ENCODE measurements around the gene CCL4.
"Not testable (repeated sequence)": the region's sequence is repeated elsewhere in the genome, so short reads cannot be mapped to it uniquely, and the experiment has no call there.

The CCL4 gene

GRCh38 chr17:36103401-36103975 is at the start of gene CCL4:
CCL4 (plus strand) TSS chr17:36103827; CDS start chr17:36103906, 79 bp downstream.
- not testable (repeated sequence) for H3K4me3 Mint-ChIP-seq, H3K9me3 Mint-ChIP-seq, H3K4me1 Mint-ChIP-seq, H3K36me3 Mint-ChIP-seq, H3K27ac Mint-ChIP-seq, DNase-seq
- peaks cover 32% of the 10 kb centered on the region for H3K27me3 Mint-ChIP-seq
- CTCF ChIA-PET, result interaction anchor here (1.4 kb wide), 1 partner anchor 31 kb away, joined by 4 read pairs; no protein-coding TSS in a partner anchor

- no peak overlapping the region for H3K27ac Mint-ChIP-seq
- peaks cover 21% of the 10 kb centered on the region for H3K27me3 Mint-ChIP-seq
- H3K9me3 Mint-ChIP-seq, result no peaks in the 10 kb centered on the region
- H3K4me3 Mint-ChIP-seq, result no peak overlapping the region
- CTCF ChIA-PET, result no interaction called here
- H3K4me1 Mint-ChIP-seq, result no peaks in the 10 kb centered on the region
- no peaks in the 10 kb centered on the region for H3K36me3 Mint-ChIP-seq
- no peak for DNase-seq
Measured at GRCh38 chr17:36055171-36055570, 48.5 kb upstream of the CCL4 start.

DNA sequence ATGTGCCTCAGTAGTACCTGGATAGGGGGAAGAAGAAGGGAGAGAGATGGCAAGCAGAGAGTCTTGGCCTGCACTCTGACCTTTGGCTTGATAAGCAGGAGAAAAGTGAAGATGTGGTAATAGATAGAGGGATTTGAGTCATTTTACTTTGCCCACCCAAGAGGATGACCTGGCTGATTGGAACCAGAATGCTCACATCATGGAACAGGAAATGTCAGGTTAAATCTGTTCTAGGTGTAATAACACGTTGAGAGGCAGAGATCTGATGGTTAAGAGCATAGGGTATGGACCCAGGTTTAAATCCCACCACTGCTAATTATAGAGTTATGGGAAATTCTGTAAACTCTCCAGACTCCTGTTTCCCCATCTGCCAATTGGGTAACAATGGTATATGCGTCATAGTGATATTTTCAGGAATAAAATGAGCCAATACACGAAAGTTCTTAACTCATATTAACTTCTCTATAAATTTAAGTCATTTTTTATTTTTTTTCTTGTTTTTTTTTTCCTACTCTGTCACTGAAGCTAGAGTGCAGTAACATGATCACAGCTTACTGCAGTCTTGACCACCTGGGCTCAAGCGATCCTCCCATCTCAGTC is 47.6 kb upstream of the CCL4 start:
- Mint-ChIP-seq H3K27ac (no peak overlapping the region), H3K4me1 (no peaks in the 10 kb centered on the region), H3K4me3 (no peak overlapping the region), H3K36me3 (no peaks in the 10 kb centered on the region), H3K27me3 (peaks cover 19% of the 10 kb centered on the region), H3K9me3 (no peaks in the 10 kb centered on the region)
- DNase-seq, result no peak
- CTCF ChIA-PET, result no interaction called here

DNA sequence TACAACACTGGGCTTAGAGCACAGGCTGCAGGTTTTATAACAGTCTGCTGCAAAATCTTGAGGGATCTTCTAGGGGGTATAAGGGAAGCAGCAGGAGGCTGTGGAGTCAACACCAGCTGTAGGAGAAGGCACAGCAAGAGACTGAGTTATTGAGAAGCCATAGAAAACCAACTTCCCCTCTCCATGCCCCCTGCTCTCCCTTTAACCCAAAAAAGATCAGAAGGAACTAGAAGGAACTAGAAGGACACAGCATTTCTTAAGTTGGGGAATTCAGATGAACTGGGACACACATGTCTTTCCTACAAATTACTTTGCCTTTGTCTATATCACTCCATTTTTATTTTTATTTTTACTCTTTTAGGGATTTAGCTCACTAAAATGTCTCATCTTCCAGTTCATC is 45.7 kb upstream of the CCL4 start:
- CTCF ChIA-PET, result interaction anchor here (1.6 kb wide), 1 partner anchor 15 kb away, joined by 5 read pairs; no protein-coding TSS in a partner anchor
- no peaks in the 10 kb centered on the region for H3K36me3 Mint-ChIP-seq
- H3K9me3 Mint-ChIP-seq, result no peaks in the 10 kb centered on the region
- no peak overlapping the region for H3K27ac Mint-ChIP-seq
- peaks cover 21% of the 10 kb centered on the region for H3K27me3 Mint-ChIP-seq
- no peaks in the 10 kb centered on the region for H3K4me1 Mint-ChIP-seq
- no peak overlapping the region for H3K4me3 Mint-ChIP-seq
- DNase-seq, result no peak

DNA sequence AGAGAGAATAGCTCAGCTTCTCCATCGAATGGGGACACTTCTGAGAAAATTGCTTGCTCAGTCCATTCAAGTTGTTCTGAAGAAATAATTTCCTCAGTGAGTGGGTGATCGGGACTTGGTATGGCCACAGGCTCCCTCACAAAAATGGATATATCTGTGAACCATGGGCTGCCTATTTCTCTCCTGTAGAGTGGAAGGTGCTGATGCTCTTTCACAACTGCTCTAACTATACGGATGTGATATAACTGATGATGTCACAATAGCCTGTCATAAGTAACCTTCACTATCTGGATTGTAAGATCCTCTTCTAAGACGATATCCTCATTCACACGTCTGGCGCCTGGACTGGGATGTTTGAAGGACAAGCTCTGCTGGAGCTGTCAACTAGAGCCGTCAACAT is 44.2 kb upstream of the CCL4 start:
- no peak for DNase-seq
- Mint-ChIP-seq H3K9me3 (no peaks in the 10 kb centered on the region), H3K27ac (no peak overlapping the region), H3K4me1 (no peaks in the 10 kb centered on the region), H3K27me3 (peaks cover 26% of the 10 kb centered on the region), H3K36me3 (no peaks in the 10 kb centered on the region), H3K4me3 (no peak overlapping the region)
- CTCF ChIA-PET, result interaction anchor here (1.6 kb wide), 1 partner anchor 13 kb away, joined by 5 read pairs; no protein-coding TSS in a partner anchor

- Mint-ChIP-seq H3K9me3 (no peaks in the 10 kb centered on the region), H3K36me3 (no peaks in the 10 kb centered on the region), H3K4me3 (no peak overlapping the region), H3K4me1 (no peaks in the 10 kb centered on the region), H3K27me3 (peaks cover 28% of the 10 kb centered on the region), H3K27ac (no peak overlapping the region)
- CTCF ChIA-PET, result interaction anchor here (1.1 kb wide), 1 partner anchor 46 kb away, joined by 3 read pairs; no protein-coding TSS in a partner anchor
- no peak for DNase-seq
Measured at GRCh38 chr17:36060816-36061215, 42.8 kb upstream of the CCL4 start.

- H3K4me1 Mint-ChIP-seq, result no peaks in the 10 kb centered on the region
- DNase-seq, result no peak
- H3K4me3 Mint-ChIP-seq, result no peak within 1 kb of the TSS
- H3K27ac Mint-ChIP-seq, result no peak within 1 kb of the TSS
- CTCF ChIA-PET, result interaction anchor here (1.5 kb wide), 1 partner anchor 9 kb away, joined by 5 read pairs; no protein-coding TSS in a partner anchor
- H3K9me3 Mint-ChIP-seq, result no peaks in the 10 kb centered on the region
- H3K27me3 Mint-ChIP-seq, result peaks cover 27% of the 10 kb centered on the region
- no peaks in the 10 kb centered on the region for H3K36me3 Mint-ChIP-seq
Measured at GRCh38 chr17:36063786-36064541, 39.7 kb upstream of the CCL4 start, which contains the start of gene CCL18. CCL18 (plus strand) TSS chr17:36064272; CDS start chr17:36064343, 71 bp downstream.

DNA sequence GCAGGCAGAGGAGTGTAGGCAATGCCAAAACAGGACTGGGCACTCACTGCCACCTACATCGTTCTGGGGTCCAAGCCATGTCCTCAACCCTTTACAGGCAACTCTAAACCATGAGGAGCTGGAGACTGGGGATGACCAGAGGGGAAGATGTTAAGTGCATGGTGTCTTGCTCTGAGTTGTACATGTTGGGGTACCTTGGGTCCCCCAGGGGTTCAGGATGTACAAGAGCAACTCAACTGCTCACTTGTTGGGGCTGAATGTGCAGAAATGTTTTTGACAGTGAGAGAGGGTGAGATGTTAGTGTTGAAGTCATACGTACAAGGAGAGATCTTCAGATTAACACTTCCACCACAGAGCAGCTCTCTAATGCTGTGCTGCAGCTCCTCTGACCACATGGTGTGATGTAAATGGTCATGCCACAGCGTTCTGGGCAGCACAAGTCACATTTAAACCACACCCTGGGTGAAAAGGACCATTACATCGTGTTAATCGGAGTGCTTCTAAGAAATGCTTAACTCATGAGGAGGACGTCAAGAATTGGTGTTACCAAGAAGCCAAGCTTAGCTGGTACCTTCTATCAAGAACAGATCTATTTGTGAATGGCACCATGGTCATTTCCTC is 37.2 kb upstream of the CCL4 start:
- H3K4me3 Mint-ChIP-seq, result no peak overlapping the region
- H3K9me3 Mint-ChIP-seq, result no peaks in the 10 kb centered on the region
- CTCF ChIA-PET, result no interaction called here
- H3K27ac Mint-ChIP-seq, result no peak overlapping the region
- H3K27me3 Mint-ChIP-seq, result peaks cover 33% of the 10 kb centered on the region
- H3K36me3 Mint-ChIP-seq, result no peaks in the 10 kb centered on the region
- no peaks in the 10 kb centered on the region for H3K4me1 Mint-ChIP-seq
- no peak for DNase-seq

DNA sequence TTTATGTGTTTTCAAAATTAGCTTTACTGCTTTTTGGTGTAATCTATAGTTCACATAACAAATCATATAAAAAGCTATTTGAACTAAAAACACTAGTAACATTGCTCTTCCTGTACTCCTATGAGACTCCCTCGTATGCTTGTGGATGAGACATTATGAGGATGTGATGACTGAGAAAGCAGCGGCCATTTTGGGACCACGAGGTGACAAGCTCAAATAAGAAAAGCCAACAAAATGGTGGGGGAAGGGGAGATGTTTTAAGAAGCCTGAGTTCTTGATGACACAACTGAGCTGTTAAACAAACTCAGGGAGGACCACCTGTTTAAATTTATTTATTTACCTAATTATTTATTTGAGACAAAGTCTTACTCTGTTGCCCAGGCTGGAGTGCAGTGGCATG is 35.1 kb upstream of the CCL4 start:
- CTCF ChIA-PET, result interaction anchor here (1.4 kb wide), 1 partner anchor 93 kb away, joined by 4 read pairs; no protein-coding TSS in a partner anchor
- H3K4me1 Mint-ChIP-seq, result no peaks in the 10 kb centered on the region

DNA sequence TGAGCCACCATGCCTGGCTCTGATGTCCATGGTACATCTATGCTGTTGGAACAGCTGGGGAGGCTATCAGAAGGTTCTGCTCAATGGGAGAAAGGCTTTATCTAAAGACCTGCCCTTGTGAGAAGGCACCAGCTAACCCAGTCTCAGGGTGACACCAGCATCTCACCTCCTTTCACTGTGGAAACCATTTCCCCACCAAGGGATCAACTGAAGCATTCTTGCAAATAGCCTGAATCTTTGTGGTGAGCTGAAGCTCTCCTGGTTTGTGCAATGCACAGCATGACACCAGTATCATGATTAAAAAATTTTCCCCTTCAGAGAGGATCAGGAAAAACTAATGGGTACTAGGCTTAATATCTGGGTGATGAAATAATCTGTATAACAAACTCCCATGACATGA is 34.5 kb upstream of the CCL4 start:
- no peaks in the 10 kb centered on the region for H3K9me3 Mint-ChIP-seq
- peaks cover 33% of the 10 kb centered on the region for H3K27me3 Mint-ChIP-seq
- no peak overlapping the region for H3K4me3 Mint-ChIP-seq
- H3K27ac Mint-ChIP-seq, result no peak overlapping the region
- H3K36me3 Mint-ChIP-seq, result no peaks in the 10 kb centered on the region
- DNase-seq, result no peak
- CTCF ChIA-PET, result interaction anchor here (1.4 kb wide), 1 partner anchor 93 kb away, joined by 4 read pairs; no protein-coding TSS in a partner anchor
- no peaks in the 10 kb centered on the region for H3K4me1 Mint-ChIP-seq

More for the DNA sequence above, 35.1 kb upstream of the CCL4 start:
- Mint-ChIP-seq H3K36me3 (no peaks in the 10 kb centered on the region), H3K9me3 (no peaks in the 10 kb centered on the region), H3K27me3 (peaks cover 36% of the 10 kb centered on the region), H3K27ac (no peak overlapping the region), H3K4me3 (no peak overlapping the region)
- DNase-seq, result no peak

GRCh38 chr17:36070427-36070826 is 33.2 kb upstream of the CCL4 start:
- Mint-ChIP-seq H3K27ac (no peak overlapping the region), H3K4me3 (no peak overlapping the region), H3K27me3 (peaks cover 30% of the 10 kb centered on the region), H3K9me3 (no peaks in the 10 kb centered on the region), H3K4me1 (no peaks in the 10 kb centered on the region), H3K36me3 (no peaks in the 10 kb centered on the region)
- CTCF ChIA-PET, result interaction anchor here (1.2 kb wide), 1 partner anchor 75 kb away, joined by 3 read pairs; no protein-coding TSS in a partner anchor
- no peak for DNase-seq

GRCh38 chr17:36071751-36072150 is 31.9 kb upstream of the CCL4 start:
- H3K4me1 Mint-ChIP-seq, result no peaks in the 10 kb centered on the region
- CTCF ChIA-PET, result interaction anchor here (0.6 to 2.7 kb wide), 5 partner anchors 21 to 102 kb away, joined by 3 to 13 read pairs (median 4); no protein-coding TSS in a partner anchor
- no peak overlapping the region for H3K4me3 Mint-ChIP-seq
- peaks cover 29% of the 10 kb centered on the region for H3K27me3 Mint-ChIP-seq
- DNase-seq, result no peak
- no peak overlapping the region for H3K27ac Mint-ChIP-seq
- H3K36me3 Mint-ChIP-seq, result no peaks in the 10 kb centered on the region
- no peaks in the 10 kb centered on the region for H3K9me3 Mint-ChIP-seq

DNA sequence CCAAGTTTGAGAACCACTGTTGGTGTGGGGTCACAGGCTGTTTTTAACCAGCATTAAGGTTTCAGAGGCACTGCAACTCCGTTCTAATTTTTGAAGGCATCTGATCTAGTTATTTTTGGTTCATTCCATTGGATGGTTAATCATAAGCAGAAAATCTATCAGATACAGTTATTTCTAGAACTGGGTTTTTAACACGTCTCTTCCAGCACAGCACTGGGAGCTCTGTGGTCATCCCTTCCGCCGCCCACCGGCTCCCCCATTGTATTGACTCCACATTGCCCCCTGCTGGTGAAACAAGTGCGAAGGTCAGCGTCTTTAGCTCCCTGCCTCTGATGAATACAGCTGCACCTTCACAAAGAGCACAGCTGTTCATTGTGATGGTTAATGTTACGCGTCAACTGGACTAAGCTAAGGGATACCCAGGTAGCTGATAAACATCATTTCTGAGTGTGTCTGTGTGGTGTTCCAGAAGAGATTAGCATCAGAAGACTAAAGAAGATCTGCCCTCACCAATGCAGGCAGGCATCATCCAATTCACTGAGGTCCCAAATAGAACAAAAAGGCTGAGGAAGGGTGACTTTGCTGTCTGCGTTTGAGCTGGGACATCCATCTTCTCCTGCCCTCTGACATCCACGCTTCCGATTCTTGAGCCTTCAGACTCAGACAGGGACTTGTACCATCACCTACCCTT is 31.1 kb upstream of the CCL4 start:
- Mint-ChIP-seq H3K4me1 (no peaks in the 10 kb centered on the region), H3K27me3 (peaks cover 31% of the 10 kb centered on the region), H3K4me3 (no peak overlapping the region), H3K36me3 (no peaks in the 10 kb centered on the region), H3K27ac (no peak overlapping the region), H3K9me3 (no peaks in the 10 kb centered on the region)
- CTCF ChIA-PET, result interaction anchor here (0.7 to 2.7 kb wide), 17 partner anchors 9 to 504 kb away, joined by 3 to 13 read pairs (median 4); partner anchors contain the start of gene CCL18
- DNase-seq, result peak; percentile 61

Measured in activated naive CD4-positive, alpha-beta T cell treated with anti-CD3 and anti-CD28 coated beads, Interleukin-2, amount 10 ng/mL, durations not matched to agents 7 days and 5 days (primary cell).